ENCODE data around the gene ANKRD53.
A peak's percentile ranks its signal among the peaks of the same experiment; 100 is the strongest.
"Not testable (repeated sequence)": the region's sequence is repeated elsewhere in the genome, so short reads cannot be mapped to it uniquely, and the experiment has no call there.

The ANKRD53 gene

GRCh38 chr2:70992945-70993853 lies 14.8 kb downstream of the ANKRD53 start:
- no peak for DNase-seq

- no peak for DNase-seq
These were observed 15.7 kb downstream of the ANKRD53 start for GRCh38 chr2:70994009-70994698.

- peak; percentile 84 for DNase-seq
These were observed 16.4 kb downstream of the ANKRD53 start, which contains the start of gene TEX261 for GRCh38 chr2:70994699-70995425. TSS of gene TEX261 (minus strand) at chr2:70994873. CDS start at chr2:70994757, 116 bp downstream.

- peak; percentile 44 for DNase-seq
These were observed 16.9 kb downstream of the ANKRD53 start for GRCh38 chr2:70995426-70995729.

- not testable (repeated sequence) for DNase-seq
These were observed 20.5 kb downstream of the ANKRD53 start for GRCh38 chr2:70998885-70999284.

GRCh38 chr2:70999362-70999761 lies 20.9 kb downstream of the ANKRD53 start:
- no peak for DNase-seq

- not testable (repeated sequence) for DNase-seq
These were observed 21.5 kb downstream of the ANKRD53 start for GRCh38 chr2:70999931-71000330.

- DNase-seq, result peak; percentile 32
These were observed 22.6 kb downstream of the ANKRD53 start for GRCh38 chr2:71000780-71001591.

- DNase-seq, result no peak
These were observed 23.1 kb downstream of the ANKRD53 start for GRCh38 chr2:71001592-71001927.

- no peak for DNase-seq
These were observed 23.6 kb downstream of the ANKRD53 start for GRCh38 chr2:71001981-71002570.

GRCh38 chr2:71003396-71003795 lies 25.0 kb downstream of the ANKRD53 start:
- DNase-seq, result no peak

GRCh38 chr2:71003966-71004755 lies 25.7 kb downstream of the ANKRD53 start:
- DNase-seq, result no peak

GRCh38 chr2:71004857-71005256 lies 26.4 kb downstream of the ANKRD53 start:
- DNase-seq, result no peak

- no peak for DNase-seq
These were observed 27.1 kb downstream of the ANKRD53 start for GRCh38 chr2:71005271-71006202.

- no peak for DNase-seq
These were observed 27.9 kb downstream of the ANKRD53 start for GRCh38 chr2:71006323-71006722.

- DNase-seq, result no peak
These were observed 28.7 kb downstream of the ANKRD53 start for GRCh38 chr2:71006955-71007799.

- DNase-seq, result no peak
These were observed 29.9 kb downstream of the ANKRD53 start for GRCh38 chr2:71008342-71008741.

- not testable (repeated sequence) for DNase-seq
These were observed 33.4 kb downstream of the ANKRD53 start for GRCh38 chr2:71011786-71012185.

GRCh38 chr2:71018625-71019024 lies 40.2 kb downstream of the ANKRD53 start:
- DNase-seq, result no peak
